ENCODE data around the gene ZNF25.

Gene ZNF25

GRCh38 chr10:37952043-37952755, 24.2 kb downstream of the ZNF25 start:
- peaks cover 19% of the 10 kb centered on the region; the same call in 1 of the 2 replicates for H3K36me3 ChIP-seq (ENCODE audit: insufficient read depth, low read length)
- no peaks in the 10 kb centered on the region for H3K9me3 ChIP-seq (ENCODE audit: insufficient read depth, low read depth, low read length)
- H3K9ac ChIP-seq (ENCODE audit: low read depth, low read length, poor library complexity, severe bottlenecking), result no peak overlapping the region

GRCh38 chr10:37948210-37948609, 28.2 kb downstream of the ZNF25 start:
- Histone ChIP-seq H4K20me1 (ENCODE audit: insufficient read depth, low read length, poor library complexity, severe bottlenecking) (no peaks in the 10 kb centered on the region), H2AFZ (ENCODE audit: low read length) (no peak overlapping the region), H3K4me2 (ENCODE audit: low read depth, low read length, poor library complexity, severe bottlenecking) (no peak overlapping the region), H3K9me2 (replicated peaks; ENCODE audit: low read depth, low read length) (no peaks in the 10 kb centered on the region), H3K4me3 (ENCODE audit: low read length, poor library complexity, severe bottlenecking) (no peak overlapping the region), H3K9ac (ENCODE audit: low read depth, low read length, poor library complexity, severe bottlenecking) (no peak overlapping the region), H3K36me3 (ENCODE audit: insufficient read depth, low read length) (peaks cover 9% of the 10 kb centered on the region; the same call in 1 of the 2 replicates), H3K4me1 (ENCODE audit: insufficient read depth, low read length, poor library complexity, severe bottlenecking) (no peaks in the 10 kb centered on the region), H3K79me2 (ENCODE audit: insufficient read depth, low read length) (no peaks in the 10 kb centered on the region), H3K27me3 (ENCODE audit: insufficient read depth, low read length, poor library complexity, severe bottlenecking) (no peaks in the 10 kb centered on the region), H3K9me3 (ENCODE audit: insufficient read depth, low read depth, low read length) (no peaks in the 10 kb centered on the region), H3F3A (ENCODE audit: low read depth) (no peaks in the 10 kb centered on the region)
- TF ChIP-seq, protein P1, sequence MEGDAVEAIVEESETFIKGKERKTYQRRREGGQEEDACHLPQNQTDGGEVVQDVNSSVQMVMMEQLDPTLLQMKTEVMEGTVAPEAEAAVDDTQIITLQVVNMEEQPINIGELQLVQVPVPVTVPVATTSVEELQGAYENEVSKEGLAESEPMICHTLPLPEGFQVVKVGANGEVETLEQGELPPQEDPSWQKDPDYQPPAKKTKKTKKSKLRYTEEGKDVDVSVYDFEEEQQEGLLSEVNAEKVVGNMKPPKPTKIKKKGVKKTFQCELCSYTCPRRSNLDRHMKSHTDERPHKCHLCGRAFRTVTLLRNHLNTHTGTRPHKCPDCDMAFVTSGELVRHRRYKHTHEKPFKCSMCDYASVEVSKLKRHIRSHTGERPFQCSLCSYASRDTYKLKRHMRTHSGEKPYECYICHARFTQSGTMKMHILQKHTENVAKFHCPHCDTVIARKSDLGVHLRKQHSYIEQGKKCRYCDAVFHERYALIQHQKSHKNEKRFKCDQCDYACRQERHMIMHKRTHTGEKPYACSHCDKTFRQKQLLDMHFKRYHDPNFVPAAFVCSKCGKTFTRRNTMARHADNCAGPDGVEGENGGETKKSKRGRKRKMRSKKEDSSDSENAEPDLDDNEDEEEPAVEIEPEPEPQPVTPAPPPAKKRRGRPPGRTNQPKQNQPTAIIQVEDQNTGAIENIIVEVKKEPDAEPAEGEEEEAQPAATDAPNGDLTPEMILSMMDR (conservative IDR thresholded peaks at IDR 0.05; ENCODE audit: low read length), result no peak

More at GRCh38 chr10:37952043-37952755, 24.2 kb downstream of the ZNF25 start:
- TF ChIP-seq, protein P1 (conservative IDR thresholded peaks at IDR 0.05; ENCODE audit: low read length), result no peak
- TF ChIP-seq EZH2phosphoT487 (IDR thresholded peaks at IDR 0.05; ENCODE audit: borderline replicate concordance), result no peak
- no peaks in the 10 kb centered on the region for H3K4me1 ChIP-seq (ENCODE audit: insufficient read depth, low read length, poor library complexity, severe bottlenecking)
- no peak overlapping the region for H2AFZ ChIP-seq (ENCODE audit: low read length)
- no peak overlapping the region for H3K4me2 ChIP-seq (ENCODE audit: low read depth, low read length, poor library complexity, severe bottlenecking)
- H4K20me1 ChIP-seq (ENCODE audit: insufficient read depth, low read length, poor library complexity, severe bottlenecking), result no peaks in the 10 kb centered on the region
- H3K4me3 ChIP-seq (ENCODE audit: low read length, poor library complexity, severe bottlenecking), result no peak overlapping the region
- H3K9me2 ChIP-seq (replicated peaks; ENCODE audit: low read depth, low read length), result no peaks in the 10 kb centered on the region
- H3K27me3 ChIP-seq (ENCODE audit: insufficient read depth, low read length, poor library complexity, severe bottlenecking), result no peaks in the 10 kb centered on the region
- H3K79me2 ChIP-seq (ENCODE audit: insufficient read depth, low read length), result no peaks in the 10 kb centered on the region
- H3F3A ChIP-seq (ENCODE audit: low read depth), result no peaks in the 10 kb centered on the region

GRCh38 chr10:37947526-37947925, 28.9 kb downstream of the ZNF25 start:
- H3K36me3 ChIP-seq (ENCODE audit: insufficient read depth, low read length), result peaks cover 2% of the 10 kb centered on the region; the same call in 1 of the 2 replicates
- no peak overlapping the region for H3K4me2 ChIP-seq (ENCODE audit: low read depth, low read length, poor library complexity, severe bottlenecking)
- H3K4me1 ChIP-seq (ENCODE audit: insufficient read depth, low read length, poor library complexity, severe bottlenecking), result no peaks in the 10 kb centered on the region

More at GRCh38 chr10:37947526-37947925, 28.9 kb downstream of the ZNF25 start:
- Histone ChIP-seq H2AFZ (ENCODE audit: low read length) (no peak overlapping the region), H3K27me3 (ENCODE audit: insufficient read depth, low read length, poor library complexity, severe bottlenecking) (no peaks in the 10 kb centered on the region), H3F3A (ENCODE audit: low read depth) (no peaks in the 10 kb centered on the region), H3K9ac (ENCODE audit: low read depth, low read length, poor library complexity, severe bottlenecking) (no peak overlapping the region), H4K20me1 (ENCODE audit: insufficient read depth, low read length, poor library complexity, severe bottlenecking) (no peaks in the 10 kb centered on the region), H3K79me2 (ENCODE audit: insufficient read depth, low read length) (no peaks in the 10 kb centered on the region), H3K9me3 (ENCODE audit: insufficient read depth, low read depth, low read length) (no peaks in the 10 kb centered on the region), H3K9me2 (replicated peaks; ENCODE audit: low read depth, low read length) (no peaks in the 10 kb centered on the region), H3K4me3 (ENCODE audit: low read length, poor library complexity, severe bottlenecking) (no peak overlapping the region)
- TF ChIP-seq, protein P1 (conservative IDR thresholded peaks at IDR 0.05; ENCODE audit: low read length), result no peak
- no peak for TF ChIP-seq EZH2phosphoT487 (IDR thresholded peaks at IDR 0.05; ENCODE audit: borderline replicate concordance)

All from Loucy (cell line).